ENCODE results near the gene HBS1L.

- TF ChIP-seq CTCF (IDR thresholded peaks at IDR 0.05) (no peak), POLR2A (IDR thresholded peaks at IDR 0.05) (no peak)
Measured at GRCh38 chr6:134994431-134994830, 60.2 kb downstream of the HBS1L start.
